ENCODE results near the gene BLOC1S5.

- TF ChIP-seq POLR2A (IDR thresholded peaks at IDR 0.05), result no peak
- no peak for TF ChIP-seq CTCF (IDR thresholded peaks at IDR 0.05)
Observed at GRCh38 chr6:7997286-7997685, 66.9 kb downstream of the BLOC1S5 start.
